WERI-Rb-1 (cell line): ENCODE measurements around the gene CEP57L1.

Source experiments
- DNase-seq: peaks from one replicate; pipeline ENCODE4 v3.0.0-alpha.2; 2020
- H3K27ac ChIP-seq: fragments of 250-450 bp; sonication (Bioruptor Pico); 2 replicates; pipeline ENCODE4 v1.5.1; 2020; ENCODE audit warnings: mild to moderate bottlenecking, moderate library complexity
- H3K27me3 ChIP-seq: fragments of 250-450 bp; sonication (Bioruptor Pico); 2 replicates; pipeline ENCODE4 v1.5.1; 2021; ENCODE audit warnings: mild to moderate bottlenecking, low read depth, moderate library complexity; ENCODE audit not compliant: insufficient read depth, severe bottlenecking
- H3K36me3 ChIP-seq: fragments of 250-450 bp; sonication (Bioruptor Pico); 2 replicates; pipeline ENCODE4 v1.5.1; 2020; ENCODE audit warnings: mild to moderate bottlenecking, moderate library complexity
- H3K4me3 ChIP-seq: 2 replicates; pipeline ENCODE4 v1.5.1; 2011; ENCODE audit warnings: low read depth, mild to moderate bottlenecking, control low read depth, low read length
- H3K9me3 ChIP-seq: fragments of 250-450 bp; sonication (Bioruptor Pico); 2 replicates; pipeline ENCODE4 v1.5.1; 2021; ENCODE audit warnings: mild to moderate bottlenecking, moderate library complexity; ENCODE audit not compliant: severe bottlenecking
- CTCF ChIP-seq: IDR thresholded peaks from 2 replicates; pipeline ENCODE4 v1.5.1; 2011; ENCODE audit warnings: low read depth, mild to moderate bottlenecking, control low read depth, inconsistent platforms, low read length

Gene CEP57L1

DNA sequence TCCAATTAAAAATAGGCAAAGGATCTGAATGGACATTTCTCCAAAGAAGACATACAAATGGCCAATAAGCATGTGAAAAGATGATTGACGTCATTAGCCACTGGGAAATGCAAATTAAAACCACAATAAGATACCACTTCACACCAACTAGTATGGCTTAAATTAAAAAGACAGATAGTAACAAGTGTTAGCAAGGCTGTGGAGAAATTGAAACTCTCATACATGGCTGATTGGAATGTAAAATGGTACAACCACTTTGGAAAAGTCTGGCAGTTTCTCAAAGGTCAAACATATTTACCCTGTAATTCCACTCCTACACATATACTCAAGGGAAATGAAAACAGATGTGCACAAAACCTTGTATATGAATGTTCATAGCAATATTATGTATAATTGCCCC, 83.6 kb downstream of the CEP57L1 start:
- H3K36me3 ChIP-seq = no peaks in the 10 kb centered on the region
- no peak for DNase-seq
- no peaks in the 10 kb centered on the region for H3K9me3 ChIP-seq
- no peak overlapping the region for H3K27ac ChIP-seq
- H3K27me3 ChIP-seq = no peaks in the 10 kb centered on the region
- no peak overlapping the region for H3K4me3 ChIP-seq
- no peak for TF ChIP-seq CTCF

DNA sequence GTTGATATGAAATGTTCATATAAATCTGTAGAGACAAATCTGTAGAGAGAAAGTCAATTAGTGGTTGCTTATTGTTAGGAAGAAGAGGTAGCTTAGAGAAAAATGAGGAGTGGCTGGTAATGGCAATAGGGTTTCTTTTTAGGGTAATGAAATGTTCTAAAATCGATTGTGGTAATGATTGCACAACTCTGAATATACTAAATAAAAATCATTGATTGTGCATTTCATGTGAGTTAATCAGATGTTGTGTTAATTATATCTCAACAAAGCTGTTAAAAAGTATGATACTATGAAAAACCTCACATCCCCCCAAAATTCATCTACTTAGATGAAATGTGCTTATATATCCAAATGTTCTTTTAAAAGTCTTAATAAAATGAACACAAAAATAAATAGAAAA, 84.2 kb downstream of the CEP57L1 start:
- H3K4me3 ChIP-seq = no peak overlapping the region
- no peaks in the 10 kb centered on the region for H3K27me3 ChIP-seq
- no peaks in the 10 kb centered on the region for H3K9me3 ChIP-seq
- no peak for TF ChIP-seq CTCF
- H3K36me3 ChIP-seq = no peaks in the 10 kb centered on the region
- no peak overlapping the region for H3K27ac ChIP-seq
- DNase-seq = no peak

DNA sequence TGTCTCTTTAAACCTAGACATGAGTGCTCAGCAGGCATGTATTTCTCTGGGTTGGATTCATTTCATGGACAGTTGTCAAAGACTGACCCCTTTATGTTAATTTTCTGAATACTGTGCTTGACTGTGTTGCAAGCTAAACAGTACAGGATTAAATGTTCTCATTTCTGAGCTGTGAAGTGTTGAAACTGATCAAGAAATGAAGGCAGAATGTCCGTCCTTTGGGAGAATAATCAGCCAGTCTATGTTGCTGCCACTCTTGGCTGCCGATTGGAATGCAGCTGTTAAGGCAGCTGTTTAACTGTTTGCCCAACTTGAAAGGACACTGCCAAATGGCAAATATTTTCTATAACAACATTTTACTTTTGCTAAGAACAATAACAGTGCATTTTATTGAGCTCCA, 87.3 kb downstream of the CEP57L1 start:
- DNase-seq = no peak

GRCh38 chr6:109183109-109183650, 87.9 kb downstream of the CEP57L1 start:
- Histone ChIP-seq H3K4me3 (no peak overlapping the region), H3K9me3 (no peaks in the 10 kb centered on the region), H3K36me3 (no peaks in the 10 kb centered on the region), H3K27me3 (no peaks in the 10 kb centered on the region), H3K27ac (no peak overlapping the region)
- DNase-seq = no peak
- TF ChIP-seq CTCF = no peak

More for the DNA sequence above, 87.3 kb downstream of the CEP57L1 start:
- no peaks in the 10 kb centered on the region for H3K27me3 ChIP-seq
- no peak for TF ChIP-seq CTCF
- no peak overlapping the region for H3K27ac ChIP-seq
- H3K9me3 ChIP-seq = no peaks in the 10 kb centered on the region
- H3K36me3 ChIP-seq = no peaks in the 10 kb centered on the region
- no peak overlapping the region for H3K4me3 ChIP-seq

DNA sequence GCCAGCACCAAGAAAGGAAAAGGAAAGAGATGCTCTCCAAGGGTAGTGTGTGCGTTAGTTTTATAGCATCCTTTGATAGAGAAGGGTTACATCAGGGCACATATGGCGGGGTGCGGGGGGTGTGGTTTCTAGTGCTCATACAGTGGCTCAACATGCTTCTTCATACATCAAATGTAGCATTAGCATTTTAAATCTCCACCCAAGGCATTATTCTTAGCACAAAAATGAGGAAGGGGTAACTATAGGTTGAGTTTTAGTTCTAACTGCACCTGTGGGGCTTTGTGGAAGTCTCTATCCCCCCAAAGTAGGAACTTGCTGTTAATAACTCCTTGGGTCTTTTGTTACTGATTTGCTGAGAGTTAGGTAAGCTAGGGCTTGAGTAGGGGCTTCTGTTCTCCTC, 89.3 kb downstream of the CEP57L1 start:
- no peak for DNase-seq
- no peak overlapping the region for H3K27ac ChIP-seq
- no peak overlapping the region for H3K4me3 ChIP-seq
- TF ChIP-seq CTCF = no peak
- no peaks in the 10 kb centered on the region for H3K27me3 ChIP-seq
- H3K9me3 ChIP-seq = no peaks in the 10 kb centered on the region
- H3K36me3 ChIP-seq = no peaks in the 10 kb centered on the region

GRCh38 chr6:109186012-109186411, 90.7 kb downstream of the CEP57L1 start:
- H3K27ac ChIP-seq = no peak overlapping the region
- peaks cover 3% of the 10 kb centered on the region for H3K9me3 ChIP-seq
- H3K4me3 ChIP-seq = no peak overlapping the region
- no peak for TF ChIP-seq CTCF
- no peak for DNase-seq
- H3K36me3 ChIP-seq = no peaks in the 10 kb centered on the region
- H3K27me3 ChIP-seq = no peaks in the 10 kb centered on the region
